K562 (cell line): ENCODE results near the gene TBC1D16.

Source experiments
- CTCF ChIP-seq, 3 experiments: IDR thresholded peaks in 2 of 3; conservative IDR thresholded peaks in 1 of 3; 2 replicates each; pipeline ENCODE4 v1.5.1; 2011 to 2012; ENCODE audit warnings: low read length in 3 of 3, mild to moderate bottlenecking in 3 of 3, control low read depth in 2 of 3, improper control_type of control experiment in 1 of 3, inconsistent platforms in 1 of 3, low read depth in 1 of 3, mixed read lengths in 1 of 3, moderate library complexity in 1 of 3; ENCODE audit not compliant: insufficient read depth in 2 of 3
- FOS ChIP-seq: IDR thresholded peaks from 3 replicates; pipeline ENCODE4 v1.6.1; 2011; ENCODE audit not compliant: insufficient read length; ENCODE audit errors: extremely low read depth
- POLR2A ChIP-seq: fragments of 450-650 bp; conservative IDR thresholded peaks from 2 replicates; pipeline ENCODE4 v1.6.1; 2016
- ZFP91 ChIP-seq: sonication (generic); formaldehyde crosslinking; IDR thresholded peaks from 2 replicates; pipeline ENCODE4 v1.8.0; 2022; ENCODE audit warnings: mild to moderate bottlenecking, missing genetic modification reagents

GRCh38 chr17:80071116-80071841 is 35.6 kb upstream of the TBC1D16 start:
- TF ChIP-seq FOS (no peak), POLR2A (no peak), CTCF (IDR thresholded peaks at IDR 0.05 in 2 of 3, conservative IDR thresholded peaks at IDR 0.05 in 1 of 3; ENCODE audit: insufficient read depth in 2 of 3, low read depth in 1 of 3, low read length in 3 of 3) (no peak), ZFP91 (no peak)
